ENCODE measurements around the gene CCK.

DNA sequence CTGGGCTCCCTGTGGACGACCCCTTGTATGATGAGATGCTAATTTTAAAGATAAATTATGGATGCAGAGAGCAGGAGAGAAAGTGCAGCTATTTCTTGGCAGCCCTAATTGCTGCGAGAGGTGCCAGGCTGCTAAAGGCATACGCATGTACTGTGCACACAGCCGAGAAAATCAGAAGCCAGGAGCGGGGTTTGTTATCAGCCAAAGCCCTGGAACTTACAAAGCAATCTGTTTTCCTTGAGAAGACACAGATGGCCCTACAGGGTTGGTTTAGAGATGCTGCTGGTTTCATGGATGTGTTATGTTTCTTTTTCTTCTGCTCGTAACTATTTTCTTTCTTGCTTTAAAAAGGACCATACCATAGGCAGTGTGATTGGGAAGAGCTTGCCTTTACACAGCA is 11.7 kb upstream of the CCK start:
- TF ChIP-seq, protein P1, sequence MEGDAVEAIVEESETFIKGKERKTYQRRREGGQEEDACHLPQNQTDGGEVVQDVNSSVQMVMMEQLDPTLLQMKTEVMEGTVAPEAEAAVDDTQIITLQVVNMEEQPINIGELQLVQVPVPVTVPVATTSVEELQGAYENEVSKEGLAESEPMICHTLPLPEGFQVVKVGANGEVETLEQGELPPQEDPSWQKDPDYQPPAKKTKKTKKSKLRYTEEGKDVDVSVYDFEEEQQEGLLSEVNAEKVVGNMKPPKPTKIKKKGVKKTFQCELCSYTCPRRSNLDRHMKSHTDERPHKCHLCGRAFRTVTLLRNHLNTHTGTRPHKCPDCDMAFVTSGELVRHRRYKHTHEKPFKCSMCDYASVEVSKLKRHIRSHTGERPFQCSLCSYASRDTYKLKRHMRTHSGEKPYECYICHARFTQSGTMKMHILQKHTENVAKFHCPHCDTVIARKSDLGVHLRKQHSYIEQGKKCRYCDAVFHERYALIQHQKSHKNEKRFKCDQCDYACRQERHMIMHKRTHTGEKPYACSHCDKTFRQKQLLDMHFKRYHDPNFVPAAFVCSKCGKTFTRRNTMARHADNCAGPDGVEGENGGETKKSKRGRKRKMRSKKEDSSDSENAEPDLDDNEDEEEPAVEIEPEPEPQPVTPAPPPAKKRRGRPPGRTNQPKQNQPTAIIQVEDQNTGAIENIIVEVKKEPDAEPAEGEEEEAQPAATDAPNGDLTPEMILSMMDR (IDR thresholded peaks at IDR 0.05 in 8 of 11, conservative IDR thresholded peaks at IDR 0.05 in 3 of 11) = no peak
- TF ChIP-seq POLR2A (IDR thresholded peaks at IDR 0.05) = no peak

Measured in spleen (tissue), 7 donors.